ENCODE data around the gene IMMP1L.

Gene IMMP1L

DNA sequence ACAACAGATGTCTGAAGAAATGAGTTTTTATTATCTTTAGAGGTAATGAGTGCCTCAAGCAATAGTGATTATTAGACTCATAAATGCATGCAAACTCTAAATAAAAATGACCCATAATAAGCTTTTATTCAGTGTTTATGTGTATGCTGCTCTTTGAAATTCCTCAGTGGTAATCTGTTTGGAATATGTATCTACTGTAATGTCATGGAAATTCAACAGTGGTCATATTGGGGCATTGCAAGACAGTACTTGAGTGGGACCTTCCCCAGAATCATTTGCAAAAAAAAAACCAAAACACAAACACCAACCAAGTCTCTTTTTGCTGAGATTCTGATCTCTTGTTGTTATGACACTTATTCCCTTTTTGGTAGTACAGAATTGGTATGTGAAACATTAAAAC, 104.8 kb downstream of the IMMP1L start:
- in situ Hi-C loops (cut with MboI; ENCODE audit: low sequenced_read_pairs) = no loop called here

DNA sequence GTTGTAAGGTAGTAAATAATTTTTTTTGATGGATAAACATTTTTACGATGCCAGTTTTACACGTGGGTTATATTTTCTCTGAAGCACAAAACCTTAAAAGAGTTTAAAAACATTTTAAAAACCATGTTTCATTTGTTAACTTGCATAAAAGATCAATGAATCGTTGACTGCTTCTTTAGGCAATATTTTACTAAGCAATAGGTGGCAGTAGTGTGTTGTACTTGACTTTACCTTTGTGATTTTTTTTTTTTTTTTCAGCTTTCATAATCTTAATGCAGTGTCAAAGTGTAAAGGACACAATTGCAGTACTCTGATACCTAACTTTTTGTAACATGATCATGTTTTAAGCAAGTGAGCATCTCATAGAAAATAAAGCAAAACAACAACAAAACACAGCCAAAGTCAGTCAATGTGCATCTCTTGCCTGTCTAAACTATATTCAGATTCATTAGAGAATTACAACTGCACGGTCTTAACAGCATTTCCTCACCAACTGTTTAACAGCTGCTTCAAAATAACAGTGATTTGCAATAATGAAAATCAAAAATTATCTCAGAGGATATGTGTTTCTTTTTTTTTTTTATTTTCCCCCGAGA, 112.1 kb downstream of the IMMP1L start:
- in situ Hi-C loops (cut with MboI; ENCODE audit: low sequenced_read_pairs) = no loop called here

- in situ Hi-C loops (cut with MboI; ENCODE audit: low sequenced_read_pairs) = no loop called here
Measured at GRCh38 chr11:31387379-31387778, 122.0 kb downstream of the IMMP1L start.

- in situ Hi-C loops (cut with MboI; ENCODE audit: low sequenced_read_pairs) = no loop called here
Measured at GRCh38 chr11:31383116-31383515, 126.3 kb downstream of the IMMP1L start.
